Stimulated activated CD8-positive, alpha-beta memory T cell treated with anti-CD3 and anti-CD28 coated beads, Interleukin-4, amount 100 ng/mL, for 48 hours (primary cell): Measurements from ENCODE around the gene ANKRD33B.
"Not testable (repeated sequence)": the region's sequence is repeated elsewhere in the genome, so short reads cannot be mapped to it uniquely, and the experiment has no call there.

Experiments used
- DNase-seq: peaks from one replicate; pipeline ENCODE4 v3.0.0-alpha.2; 2020

Gene ANKRD33B

DNA sequence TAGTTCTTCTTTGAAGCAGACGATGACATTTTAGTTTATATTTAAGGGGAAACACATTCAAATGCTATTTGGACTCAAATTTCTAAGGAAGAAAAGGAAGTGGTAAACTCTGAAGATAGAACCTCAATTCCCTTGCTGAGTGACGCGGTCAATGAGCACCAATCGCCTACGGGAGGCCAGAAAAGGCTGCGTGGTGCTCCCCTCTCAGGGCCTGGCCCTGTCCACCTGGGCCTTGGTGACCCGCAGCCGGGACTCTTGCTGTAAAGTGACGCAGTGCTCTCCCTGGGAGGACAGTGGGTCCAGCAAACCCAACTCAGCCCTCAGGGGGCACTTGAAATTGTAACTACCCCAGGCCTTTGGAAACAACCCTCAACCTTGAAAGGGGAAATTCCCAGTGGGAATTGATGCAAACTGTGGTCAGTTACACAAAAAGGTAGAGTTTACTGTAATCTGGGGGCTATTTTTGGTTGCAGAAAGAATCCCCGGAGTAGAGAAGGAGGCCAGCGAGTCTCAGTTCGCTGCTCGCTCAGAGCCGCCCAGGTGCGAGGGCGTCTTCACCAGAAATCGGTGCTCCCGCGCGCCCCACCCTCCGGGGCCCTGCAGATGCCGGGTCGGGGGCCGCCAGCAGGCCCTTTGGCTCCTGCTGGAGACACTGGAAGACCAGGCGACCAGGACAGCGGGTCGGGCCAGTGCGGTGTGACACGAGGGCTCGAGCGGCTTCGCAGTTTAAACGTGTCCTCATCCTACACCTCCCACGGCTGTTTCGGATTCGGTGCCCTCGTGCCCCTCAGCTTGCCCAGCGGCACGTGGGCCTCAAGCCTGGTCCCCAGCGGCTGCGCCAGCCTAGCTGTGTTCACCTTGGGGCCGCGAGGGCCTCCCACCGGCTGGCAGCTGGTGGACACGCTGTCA lies 1.4 kb upstream of the ANKRD33B start:
- DNase-seq = no peak

DNA sequence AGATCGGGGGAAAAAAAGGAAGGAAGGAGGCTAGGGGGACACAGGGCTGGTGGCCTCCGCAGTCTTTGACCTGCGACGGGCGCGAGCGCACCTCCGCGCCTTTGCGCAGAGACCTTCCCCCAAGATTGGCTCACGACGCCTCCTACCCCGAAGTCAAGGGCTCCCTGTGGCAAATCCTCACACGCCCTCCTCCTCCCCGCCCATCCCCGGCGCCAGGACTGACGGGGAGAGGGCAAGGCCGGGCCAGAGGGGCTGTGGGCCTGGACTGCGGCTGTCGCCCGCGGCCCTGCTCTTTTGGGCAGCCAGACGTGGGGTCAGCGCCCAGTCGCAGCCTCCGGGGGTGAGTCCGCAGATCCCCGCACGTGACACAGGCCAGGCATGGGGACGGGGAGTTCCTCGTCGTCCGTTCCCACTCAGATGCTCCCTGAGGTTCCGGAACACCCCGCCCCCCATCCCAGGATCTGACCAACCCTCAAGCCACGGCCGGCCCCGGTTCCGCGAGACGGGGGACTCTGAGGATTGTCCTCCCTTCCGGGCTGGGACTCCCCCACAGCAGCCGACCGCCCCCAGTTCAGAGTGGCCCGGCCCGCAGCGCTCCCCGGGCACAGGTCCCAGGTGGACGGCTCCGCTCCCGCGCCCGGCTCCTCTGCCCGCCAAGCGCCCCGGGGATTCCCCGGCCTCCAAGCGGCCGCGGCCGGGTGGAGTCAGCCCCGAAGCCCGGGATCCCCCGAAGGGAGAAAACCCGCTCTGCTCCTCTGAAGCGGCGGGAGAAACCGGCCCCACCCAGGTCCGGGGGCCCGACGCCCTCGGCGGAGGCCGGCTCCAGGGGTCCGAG lies 543 bp upstream of the ANKRD33B start:
- DNase-seq = peak; percentile 69

DNA sequence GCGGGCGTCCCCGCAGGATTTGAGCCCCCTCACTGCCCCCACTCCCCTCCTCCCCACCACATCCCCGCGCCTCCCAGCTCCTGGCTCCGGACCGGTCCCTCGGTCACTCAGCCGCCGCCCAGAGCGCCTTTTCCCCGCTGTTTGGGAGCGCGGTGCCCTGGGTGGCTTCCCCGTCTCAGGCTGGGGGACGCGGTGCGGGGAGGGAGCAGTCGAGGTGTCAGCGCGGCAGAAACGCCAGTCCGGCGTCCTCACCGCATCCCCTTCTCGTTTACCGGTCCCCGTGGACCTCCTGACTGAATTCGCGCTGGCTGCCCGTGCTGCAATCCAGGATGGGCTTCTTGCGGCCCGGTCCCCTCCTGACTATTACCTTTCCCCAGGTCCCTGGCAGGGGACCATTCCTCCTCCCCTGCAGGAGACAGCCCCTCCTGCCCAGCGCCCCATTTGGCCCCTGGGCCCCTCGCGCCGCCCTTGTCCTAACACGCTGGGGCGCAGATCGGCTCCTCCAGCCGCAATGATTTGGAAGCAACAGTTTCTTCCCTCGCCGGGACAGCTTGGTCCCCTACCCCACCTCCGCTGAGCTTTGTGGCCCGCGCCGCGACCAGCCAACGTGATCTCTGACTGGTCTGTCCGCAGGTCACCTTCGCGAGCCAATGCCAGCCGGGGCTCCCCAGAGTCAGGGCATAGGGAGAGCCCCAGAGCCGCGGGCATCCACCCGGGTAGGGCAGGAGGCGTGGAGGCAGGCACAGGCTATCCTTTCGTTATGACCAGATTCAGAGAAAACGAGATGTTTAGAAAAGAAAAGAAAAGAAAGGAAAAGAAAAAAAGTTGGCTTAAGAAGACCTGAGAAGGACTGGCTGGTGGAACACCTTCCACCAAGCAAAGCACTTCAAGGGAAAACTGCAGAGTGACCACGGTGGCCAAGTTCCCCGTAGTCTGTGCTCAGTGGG lies 1.2 kb downstream of the ANKRD33B start:
- peak; percentile 43 for DNase-seq

DNA sequence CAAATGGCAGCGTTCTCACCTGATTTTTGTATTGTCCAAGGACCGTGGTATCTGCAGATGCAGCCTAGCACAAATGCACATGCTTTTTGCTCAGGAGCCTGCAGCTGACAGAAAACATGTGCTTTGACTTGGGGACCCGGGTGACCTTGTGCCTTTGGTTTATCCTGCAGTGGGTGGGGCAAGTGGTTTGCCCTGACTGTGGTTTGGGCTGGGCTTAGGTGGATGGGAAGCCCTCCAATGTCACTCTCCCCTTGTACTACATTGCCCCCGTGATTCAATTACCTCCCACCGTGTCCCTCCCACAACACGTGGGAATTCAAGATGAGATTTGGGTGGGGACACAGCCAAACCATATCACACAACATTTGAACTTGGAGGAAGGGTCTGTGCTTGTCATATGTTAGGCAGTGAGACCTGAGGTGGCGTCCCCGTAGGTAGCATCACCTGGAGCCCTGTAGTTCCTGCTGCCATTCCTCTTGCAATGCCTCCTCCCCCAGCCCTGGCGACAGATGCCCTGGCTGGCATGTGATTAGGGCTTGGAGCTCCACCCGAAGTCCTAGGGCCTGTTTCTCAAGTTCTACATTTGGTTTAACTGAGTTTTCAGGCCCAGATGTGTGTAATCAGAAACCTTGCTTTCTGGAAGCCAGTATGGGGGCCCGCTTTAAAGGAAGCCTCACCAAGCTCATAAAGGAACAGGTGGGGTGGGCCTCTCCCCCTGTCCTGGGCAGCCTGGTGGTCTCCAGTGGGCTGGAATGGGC lies 2.1 kb downstream of the ANKRD33B start:
- no peak for DNase-seq

DNA sequence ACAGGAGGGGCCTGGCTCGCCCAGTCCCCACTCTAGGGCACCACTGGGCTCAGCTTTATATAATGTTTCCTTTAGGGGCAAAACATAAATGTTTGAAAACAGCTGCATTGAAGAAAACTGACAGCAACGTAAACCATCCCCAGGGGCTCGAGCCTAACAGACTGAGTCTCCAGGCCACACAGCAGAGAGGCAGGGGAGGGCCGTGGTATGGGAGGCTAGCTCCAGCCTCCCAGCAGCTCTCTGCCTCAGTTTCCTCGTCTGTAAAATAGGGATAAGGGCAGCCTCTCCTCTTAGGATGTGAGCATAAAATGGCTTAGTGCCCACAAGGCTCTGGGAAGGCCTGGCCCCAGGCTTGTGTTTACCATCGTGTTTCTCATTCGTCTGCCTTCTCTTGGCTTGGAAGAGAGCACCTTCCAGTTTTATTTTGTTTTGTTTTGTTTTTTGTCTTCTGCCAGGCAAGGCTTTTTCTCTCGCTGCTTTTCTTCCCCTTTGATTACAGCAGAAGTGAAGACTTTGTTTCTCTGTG lies 2.7 kb downstream of the ANKRD33B start:
- DNase-seq = no peak

DNA sequence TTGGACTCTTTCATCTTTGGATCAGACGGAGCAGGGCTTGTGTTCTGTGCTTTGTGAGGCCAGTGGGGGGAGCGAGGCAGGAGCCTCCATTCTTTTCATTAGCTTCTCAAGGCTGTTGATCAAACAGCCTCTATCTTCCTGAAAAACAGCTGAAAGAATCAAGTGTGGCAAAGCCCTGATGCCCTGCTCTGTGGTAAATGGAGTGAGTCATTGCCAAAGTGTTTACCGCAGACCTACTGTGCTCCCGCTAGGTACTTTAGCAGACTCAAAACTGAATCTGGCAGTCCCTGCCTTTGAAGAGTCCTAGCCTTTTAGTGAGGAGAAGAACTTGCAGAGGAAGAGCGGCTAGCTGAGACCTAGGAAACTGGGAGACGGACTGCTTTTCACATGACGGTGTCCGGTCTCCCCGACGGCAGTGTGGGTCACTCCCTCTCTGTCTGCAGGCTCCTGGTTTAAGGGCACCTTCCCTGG lies 3.3 kb downstream of the ANKRD33B start:
- DNase-seq = peak; percentile 11

DNA sequence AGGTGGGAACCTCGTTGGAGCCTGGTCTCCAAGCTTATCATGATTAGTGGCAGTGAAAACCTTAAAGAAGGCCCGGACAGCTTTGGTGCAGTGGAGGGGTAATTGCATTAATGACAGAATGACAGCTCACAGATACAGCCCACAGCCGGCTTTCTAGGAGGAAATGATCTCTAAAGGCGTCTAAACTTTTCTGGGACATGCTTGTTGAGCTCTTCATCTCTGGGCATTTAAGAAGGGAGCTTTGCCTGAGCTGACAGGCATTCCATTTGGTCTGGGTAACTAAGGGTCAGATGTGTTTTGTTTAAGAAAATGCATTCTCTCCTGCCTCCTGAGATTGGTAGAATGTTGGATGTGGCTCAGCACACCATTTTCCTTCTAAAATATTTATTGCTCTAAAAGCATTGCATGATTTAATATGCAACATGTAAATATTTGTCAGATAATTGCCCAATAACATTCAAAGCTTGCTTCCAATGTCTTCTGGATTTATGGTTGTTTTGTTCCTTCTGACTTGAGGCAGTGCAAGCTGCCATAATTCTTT lies 4.0 kb downstream of the ANKRD33B start:
- DNase-seq = peak; percentile 14

DNA sequence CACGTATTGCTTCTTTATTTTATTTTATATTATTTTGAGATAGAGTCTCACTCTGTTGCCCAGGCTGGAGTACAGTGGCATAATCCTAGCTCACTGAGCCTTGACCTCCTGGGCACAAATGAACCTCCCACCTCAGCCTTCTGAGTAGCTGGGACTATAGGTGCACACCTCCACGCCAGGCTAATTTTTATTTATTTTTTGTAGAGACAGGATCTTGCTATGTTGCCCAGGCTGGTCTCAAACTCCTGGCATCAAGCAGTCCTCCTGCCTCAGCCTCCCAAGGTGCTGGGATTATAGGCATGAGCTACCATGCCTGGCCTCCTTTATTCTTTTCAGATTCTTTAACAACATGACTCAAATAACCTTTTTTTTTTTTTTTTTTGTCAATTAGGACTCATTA lies 6.7 kb downstream of the ANKRD33B start:
- not testable (repeated sequence) for DNase-seq

DNA sequence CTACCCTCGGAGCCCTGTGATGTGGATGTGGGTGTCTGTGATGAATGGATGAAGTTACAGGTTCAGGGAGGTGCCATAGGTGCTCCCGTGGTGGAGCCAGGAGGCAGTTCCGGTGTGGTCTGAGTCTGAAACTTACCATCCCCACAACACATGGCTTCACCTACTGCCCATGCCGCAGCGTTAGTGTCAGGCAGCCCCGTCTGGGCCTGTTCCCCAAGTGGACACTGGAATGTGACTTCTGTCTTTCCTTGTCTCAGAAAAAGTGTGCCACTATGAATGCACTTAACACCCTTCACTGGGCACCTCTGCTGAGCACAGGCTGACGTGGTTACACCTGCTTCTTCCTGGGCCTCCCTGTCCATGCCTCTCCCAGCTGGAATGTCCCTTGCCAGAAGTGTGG lies 8.6 kb downstream of the ANKRD33B start:
- no peak for DNase-seq

DNA sequence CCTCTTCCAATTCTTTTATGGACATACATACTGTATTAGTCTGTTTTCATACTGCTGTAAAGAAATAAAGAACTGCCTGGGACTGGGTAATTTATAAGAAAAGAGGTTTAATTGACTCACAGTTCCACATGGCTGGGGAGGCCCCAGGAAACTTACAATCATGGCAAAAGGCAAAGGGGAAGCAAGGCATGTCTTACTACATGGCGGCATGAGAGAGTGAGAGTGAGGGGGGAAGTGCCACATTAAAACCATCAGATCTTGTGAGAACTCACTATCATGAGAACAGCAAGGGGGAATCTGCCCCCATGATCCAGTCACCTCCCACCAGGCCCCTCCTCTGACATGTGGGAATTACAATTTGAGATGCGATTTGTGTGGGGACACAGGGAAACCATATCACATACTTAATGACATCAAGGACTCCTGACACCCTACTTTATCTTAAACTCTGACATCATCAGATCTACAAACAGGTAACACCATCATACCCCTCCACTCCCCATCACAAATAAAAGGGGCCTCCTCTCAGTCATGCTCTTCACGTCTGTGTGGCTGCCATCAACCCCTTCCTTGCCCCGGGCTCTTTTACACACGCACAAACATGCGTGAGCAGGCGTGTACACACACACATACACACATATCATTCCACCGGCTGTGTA lies 9.7 kb downstream of the ANKRD33B start:
- no peak for DNase-seq

DNA sequence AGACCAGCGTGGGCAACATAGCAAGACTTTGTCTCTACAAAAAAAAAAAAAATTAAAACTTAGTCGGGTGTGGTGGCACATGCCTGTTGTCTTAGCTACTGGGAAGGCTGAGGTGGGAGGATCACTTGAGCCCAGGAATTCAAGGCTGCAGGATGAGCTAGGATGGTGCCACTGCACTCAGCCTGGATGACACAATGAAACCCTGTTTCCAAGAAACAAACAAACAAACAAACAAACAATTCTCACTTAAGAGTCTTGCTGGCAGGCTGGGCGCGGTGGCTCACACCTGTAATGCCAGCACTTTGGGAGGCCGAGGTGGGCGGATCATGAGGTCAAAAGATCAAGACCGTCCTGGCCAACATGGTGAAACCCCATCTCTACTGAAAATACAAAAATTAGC lies 11.0 kb downstream of the ANKRD33B start:
- DNase-seq = not testable (repeated sequence)

DNA sequence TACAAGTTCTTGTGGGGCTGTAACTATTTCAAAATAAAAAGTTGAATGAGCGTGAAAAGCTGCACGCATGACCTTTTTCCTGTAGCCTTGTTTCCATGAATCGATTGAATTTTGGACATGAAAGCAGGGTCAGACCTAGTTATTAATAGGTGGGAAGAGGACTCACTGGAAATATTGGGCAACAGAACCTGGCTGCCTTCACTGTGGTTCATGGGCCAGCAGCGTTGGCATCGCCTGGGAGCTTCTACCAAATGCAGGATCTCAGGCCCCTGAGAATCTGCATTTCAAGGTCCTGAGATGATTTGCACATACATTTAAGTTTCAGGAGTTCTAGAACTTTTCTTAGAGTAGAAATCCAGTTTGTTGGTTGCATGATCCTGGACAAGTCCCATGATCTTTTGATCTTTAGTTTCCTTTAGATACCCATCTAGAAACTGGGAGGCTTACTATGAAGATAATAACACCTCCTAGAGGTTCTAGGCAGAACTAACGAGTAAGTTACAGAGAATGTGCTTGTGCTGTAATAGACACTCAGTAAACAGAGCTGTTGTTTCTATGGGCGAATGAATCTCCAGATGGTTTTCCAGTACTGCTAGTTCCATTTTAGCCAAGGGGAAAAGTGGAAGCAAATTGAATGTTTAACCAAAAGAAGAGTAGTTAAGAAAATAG lies 12.4 kb downstream of the ANKRD33B start:
- DNase-seq = peak; percentile 3

DNA sequence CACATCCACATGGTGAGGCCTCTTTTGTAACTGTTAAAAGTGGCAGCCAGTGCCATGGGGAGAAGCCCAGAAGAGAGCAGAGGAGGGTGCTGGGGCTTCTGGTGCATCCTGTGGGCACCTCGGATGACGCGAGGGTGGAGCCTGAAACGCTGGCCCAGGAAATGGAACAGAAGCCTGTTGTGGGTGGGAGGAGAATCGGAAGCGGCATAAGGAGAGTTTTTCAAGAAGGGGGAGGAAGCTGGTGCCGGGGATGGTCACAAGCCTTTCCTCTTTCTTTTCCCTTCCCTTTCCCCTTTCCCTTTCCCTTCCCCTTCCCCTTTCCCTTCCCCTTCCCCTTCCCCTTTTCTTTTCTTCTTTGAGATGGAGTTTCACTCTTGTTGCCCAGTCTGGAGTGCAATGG lies 12.9 kb downstream of the ANKRD33B start:
- peak; percentile 18 for DNase-seq

DNA sequence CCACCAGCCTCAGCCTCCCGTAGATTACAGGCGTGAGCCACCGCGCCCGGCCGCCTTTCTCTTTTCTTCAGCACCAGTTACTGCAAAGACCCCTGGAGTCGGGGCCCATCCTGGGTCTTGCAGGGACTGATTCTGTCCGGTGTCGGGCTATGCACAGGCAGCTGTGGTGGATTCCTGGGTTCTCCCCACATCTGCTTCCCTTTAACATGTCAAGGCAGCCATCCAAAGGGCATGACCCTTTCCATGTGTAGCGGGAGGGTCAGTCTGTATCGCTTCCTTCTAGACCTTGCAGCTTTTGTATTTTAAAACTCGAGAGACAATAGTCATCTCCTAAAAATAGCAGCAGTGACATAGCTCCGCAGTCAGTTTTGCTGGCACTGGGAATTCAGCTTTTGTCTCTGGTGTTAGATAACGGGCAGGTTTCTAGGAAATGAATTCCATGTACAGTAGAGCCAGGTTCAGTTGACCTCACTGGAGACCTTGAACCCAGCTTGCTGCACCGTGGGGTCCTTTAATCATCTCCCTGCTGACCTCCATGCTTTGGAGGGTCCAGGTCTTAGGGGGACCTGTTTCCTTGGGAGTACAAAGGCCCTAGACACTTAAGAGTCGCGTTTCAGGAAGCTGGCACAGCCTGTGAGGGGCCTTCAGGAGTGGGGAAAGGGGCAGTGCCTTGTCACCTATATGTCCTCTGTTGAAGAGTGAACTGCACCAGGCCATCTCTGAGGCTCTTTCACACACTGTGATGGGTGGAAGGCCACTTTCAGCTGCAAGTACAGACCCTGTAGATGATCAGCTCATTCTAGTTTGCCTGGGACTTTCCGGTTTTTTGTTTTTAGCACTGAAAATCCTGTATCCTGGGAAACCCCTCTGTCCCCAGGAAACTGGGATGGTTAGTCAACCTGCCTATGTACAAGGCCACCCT lies 13.8 kb downstream of the ANKRD33B start:
- DNase-seq = peak; percentile 23

DNA sequence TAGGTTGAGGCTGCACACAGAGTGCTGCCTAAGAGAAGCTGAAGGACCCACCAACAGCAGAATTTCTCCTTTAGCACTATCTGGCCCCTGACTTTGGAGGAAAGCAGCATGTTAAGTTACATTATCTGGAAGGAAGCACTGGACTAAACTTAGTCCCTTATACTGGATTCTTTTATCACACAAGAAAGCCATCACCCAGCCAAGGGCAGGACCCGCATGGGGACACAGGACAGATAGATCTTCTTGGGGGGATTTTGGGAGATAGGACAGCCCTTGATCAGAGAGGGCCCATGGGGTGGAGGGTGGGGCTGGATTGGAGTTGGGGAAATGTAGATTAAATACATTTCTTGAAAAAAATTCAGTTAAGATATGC lies 14.4 kb downstream of the ANKRD33B start:
- peak; percentile 8 for DNase-seq

DNA sequence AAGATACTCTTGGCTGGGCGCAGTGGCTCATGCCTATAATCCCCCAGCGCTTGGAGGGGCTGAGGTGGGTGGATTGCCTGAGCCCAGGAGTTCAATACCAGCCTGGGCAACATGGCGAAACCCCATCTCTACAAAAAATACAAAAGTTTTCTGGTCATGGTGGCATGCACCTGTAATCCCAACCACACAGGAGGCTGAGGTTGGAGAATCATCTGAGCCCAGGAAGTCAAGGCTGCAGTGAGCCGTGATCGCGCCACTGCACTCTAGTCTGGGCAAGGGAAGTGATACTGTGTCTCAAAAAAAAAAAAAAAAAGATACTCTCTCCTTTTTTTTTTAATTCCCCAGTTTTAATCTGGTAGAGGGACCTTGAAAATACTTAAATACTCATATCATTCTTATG lies 15.0 kb downstream of the ANKRD33B start:
- DNase-seq = peak; percentile 33

DNA sequence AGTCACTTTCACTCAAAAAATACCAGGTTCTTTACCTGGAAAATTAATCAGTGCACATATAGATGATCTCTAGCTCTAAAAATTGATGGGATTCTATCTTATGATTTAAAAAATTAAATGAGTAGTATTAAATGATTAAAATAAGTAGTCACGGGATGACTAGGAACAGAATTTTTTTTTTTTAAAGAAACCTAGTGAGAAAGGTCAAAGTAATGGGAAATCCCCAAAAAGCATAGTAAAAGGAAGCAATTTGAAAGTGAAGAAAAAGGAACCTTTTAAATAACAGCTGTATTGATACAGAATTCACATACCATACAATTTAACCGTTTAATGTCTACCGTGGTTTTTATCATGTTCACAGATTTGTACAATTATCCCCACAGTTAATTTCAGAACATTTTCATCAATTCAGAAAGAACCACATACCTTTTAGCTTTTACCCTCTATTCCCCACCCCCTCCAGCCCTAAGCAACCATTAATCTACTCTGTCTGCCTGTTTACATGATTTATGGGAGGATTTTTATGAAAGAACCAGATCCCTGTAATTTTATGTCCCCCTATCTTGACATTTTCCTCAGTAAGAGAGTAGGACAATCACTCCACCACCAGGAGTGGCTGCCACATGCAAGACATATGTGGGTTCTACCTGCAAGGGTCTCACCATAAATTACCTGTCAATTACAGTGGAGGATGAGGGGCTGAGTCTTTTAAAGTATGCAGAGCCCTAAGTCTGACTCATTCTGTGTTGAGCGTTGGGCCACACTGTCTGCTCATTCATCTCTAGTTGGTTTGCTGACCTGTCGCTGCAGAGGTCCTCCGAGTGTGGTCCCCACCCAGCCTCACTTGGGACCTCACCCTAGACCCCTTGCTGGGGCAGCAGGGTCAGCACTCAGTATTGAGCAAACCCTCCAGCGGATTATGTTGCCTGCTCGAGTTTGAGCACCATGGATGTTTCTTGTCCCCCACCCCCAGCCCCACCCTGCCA lies 16.0 kb downstream of the ANKRD33B start:
- DNase-seq = peak; percentile 14
